ENCODE results near the gene MINAR1.
"Not testable (repeated sequence)": the region's sequence is repeated elsewhere in the genome, so short reads cannot be mapped to it uniquely, and the experiment has no call there.

Gene MINAR1, protein sequence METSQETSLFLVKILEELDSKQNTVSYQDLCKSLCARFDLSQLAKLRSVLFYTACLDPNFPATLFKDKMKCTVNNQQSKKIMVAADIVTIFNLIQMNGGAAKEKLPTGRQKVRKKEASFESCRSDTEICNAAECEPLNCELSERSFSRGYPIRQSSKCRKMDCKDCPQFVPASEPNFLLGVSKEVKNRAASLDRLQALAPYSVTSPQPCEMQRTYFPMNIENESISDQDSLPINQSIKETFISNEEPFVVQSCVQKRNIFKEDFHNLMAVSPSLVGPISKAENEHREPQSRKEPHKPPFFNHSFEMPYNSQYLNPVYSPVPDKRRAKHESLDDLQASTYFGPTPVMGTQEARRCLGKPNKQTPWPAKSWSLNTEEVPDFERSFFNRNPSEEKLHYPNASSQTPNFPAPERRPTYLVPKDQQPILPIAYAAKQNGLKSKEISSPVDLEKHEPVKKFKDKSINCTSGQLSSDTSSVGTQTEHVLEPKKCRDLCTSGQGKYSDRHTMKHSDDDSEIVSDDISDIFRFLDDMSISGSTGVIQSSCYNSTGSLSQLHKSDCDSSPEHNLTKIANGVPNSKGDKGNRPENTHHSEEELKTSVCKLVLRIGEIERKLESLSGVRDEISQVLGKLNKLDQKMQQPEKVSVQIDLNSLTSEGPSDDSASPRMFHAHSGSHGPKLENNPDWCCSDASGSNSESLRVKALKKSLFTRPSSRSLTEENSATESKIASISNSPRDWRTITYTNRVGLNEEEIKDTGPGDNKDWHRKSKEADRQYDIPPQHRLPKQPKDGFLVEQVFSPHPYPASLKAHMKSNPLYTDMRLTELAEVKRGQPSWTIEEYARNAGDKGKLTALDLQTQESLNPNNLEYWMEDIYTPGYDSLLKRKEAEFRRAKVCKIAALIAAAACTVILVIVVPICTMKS

DNA sequence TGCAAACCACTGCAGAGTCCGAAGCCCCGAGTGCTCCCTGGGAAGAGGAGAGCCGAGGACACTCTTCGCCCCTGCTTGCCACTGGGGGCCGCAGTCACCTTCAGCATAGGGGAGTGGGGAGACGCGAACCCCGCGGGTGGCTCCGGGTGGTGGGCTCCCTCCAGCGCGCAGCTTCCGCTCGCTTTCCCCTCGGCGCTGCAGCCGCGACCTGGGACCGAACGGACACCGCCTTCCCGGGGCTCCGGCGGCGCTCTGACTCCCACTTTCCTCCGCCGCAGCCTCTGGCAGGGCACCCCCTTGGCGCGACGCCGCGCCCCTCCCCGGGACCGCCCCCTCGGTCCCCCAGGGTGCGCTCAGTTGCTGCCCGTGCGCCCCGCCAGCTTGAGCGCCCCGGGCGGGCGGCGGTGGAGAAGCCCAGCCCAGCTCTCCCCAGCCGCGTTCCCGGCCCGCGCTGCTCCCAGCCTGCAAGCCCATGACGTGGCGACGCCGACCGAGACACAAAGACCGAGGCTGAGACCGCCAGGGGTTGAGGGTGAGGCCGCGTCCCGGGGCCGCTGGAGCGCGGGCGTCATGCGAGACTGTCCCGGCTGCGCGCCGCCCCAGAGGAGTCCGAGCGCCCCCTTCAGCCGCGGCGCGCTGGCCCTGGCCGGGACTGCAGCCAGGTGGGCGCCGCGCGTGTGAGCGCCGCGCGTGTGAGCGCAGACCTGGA, at the start of gene MINAR1:
Gene MINAR1 (plus strand): TSS at position 701 of the 709 bp plus-strand sequence. CDS start 23,812 bp downstream, outside the sequence.
- peak in 2 of 4 experiments; percentile 5 to 20 for DNase-seq (ENCODE audit: low read depth in 4 of 4, low spot score in 1 of 4)

GRCh38 chr15:79394231-79394630, 37.9 kb upstream of the MINAR1 start:
- no peak for DNase-seq (ENCODE audit: low read depth in 4 of 4, low spot score in 1 of 4)

DNA sequence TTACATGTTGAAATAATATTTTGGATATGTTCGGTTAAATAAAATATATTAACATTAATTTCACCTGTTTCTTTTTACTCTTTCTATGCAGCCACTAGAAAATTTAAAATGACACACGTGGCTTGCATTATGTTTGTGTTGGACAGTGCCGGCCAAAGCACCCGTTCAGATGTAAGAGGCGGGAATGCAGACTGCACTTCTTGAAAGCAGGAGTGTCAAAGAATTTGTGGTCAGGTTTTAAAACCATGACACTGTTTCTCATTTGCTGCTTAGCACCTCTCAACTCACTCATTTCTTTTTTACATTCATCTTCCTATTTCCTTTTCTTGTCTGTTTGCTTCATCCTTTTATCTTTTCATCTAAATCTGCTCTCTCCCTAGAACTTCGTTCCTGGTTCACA, 35.3 kb upstream of the MINAR1 start:
- no peak for DNase-seq (ENCODE audit: low read depth in 4 of 4, low spot score in 1 of 4)

- DNase-seq (ENCODE audit: low read depth in 4 of 4, low spot score in 1 of 4) = no peak
Observed at GRCh38 chr15:79397269-79397910, 34.7 kb upstream of the MINAR1 start.

GRCh38 chr15:79399606-79400005, 32.5 kb upstream of the MINAR1 start:
- no peak for DNase-seq (ENCODE audit: low read depth in 4 of 4, low spot score in 1 of 4)

DNA sequence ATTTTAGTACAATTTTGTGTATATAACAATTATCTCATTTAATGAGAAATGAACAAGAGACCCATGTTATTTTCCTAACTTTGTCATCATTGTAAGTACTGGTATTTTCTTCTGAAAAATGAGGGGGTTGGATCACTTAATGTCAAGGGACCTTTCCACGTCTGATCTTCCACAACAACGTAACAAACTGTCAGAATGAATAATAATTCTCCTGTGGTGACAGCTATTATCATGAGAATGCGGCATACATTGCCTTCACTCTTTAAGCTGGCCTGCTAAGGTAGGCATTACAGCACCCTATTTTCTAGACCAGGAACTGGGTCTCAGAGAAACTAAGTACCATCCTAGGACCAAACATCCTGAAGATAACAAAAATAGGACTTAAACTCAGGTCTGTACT, 31.5 kb upstream of the MINAR1 start:
- no peak for DNase-seq (ENCODE audit: low read depth in 4 of 4, low spot score in 1 of 4)

GRCh38 chr15:79401301-79401700, 30.8 kb upstream of the MINAR1 start:
- DNase-seq (ENCODE audit: low read depth in 4 of 4, low spot score in 1 of 4) = no peak

DNA sequence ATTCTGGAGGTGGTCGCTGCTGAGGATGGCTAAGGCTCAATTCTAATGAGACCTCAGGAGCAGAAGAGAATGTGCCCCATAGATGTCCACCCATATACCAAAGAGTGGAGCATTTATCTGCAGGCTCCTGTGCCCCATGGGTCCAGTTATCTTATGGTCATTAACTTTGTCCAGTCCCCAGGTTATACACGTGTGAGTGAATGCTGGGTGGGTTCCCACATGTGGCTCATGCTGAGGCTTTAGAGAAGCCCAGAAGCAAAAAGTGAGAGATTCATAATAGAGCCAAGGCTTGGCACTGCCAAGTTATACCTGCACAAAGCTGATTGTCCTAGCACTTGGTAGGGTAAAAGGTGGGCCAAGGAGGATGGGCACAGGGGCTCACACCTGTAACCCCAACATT, 30.0 kb upstream of the MINAR1 start:
- DNase-seq (ENCODE audit: low read depth in 4 of 4, low spot score in 1 of 4) = no peak

DNA sequence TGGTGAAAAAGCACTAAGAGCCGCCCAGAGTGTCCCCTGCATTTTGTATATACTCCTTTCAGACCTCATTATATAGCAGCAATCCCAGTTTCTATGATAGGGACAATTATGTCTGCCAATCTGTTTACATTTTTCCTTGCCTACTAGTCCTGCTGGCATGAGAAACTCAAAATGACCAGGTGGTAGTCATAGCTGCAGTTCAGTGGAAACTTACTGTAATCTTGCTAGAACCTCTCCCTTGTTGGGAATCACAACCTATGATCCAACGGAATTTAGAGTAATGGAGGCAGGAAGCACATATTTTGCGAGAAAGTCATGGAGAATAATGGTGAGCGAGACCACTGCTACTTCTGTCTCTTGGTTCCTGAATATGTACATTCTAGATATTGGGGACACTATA, 28.6 kb upstream of the MINAR1 start:
- DNase-seq (ENCODE audit: low read depth in 4 of 4, low spot score in 1 of 4) = no peak

GRCh38 chr15:79406210-79406609, 25.9 kb upstream of the MINAR1 start:
- no peak for DNase-seq (ENCODE audit: low read depth in 4 of 4, low spot score in 1 of 4)

- DNase-seq (ENCODE audit: low read depth in 4 of 4, low spot score in 1 of 4) = no peak
Observed at GRCh38 chr15:79408041-79408440, 24.1 kb upstream of the MINAR1 start.

DNA sequence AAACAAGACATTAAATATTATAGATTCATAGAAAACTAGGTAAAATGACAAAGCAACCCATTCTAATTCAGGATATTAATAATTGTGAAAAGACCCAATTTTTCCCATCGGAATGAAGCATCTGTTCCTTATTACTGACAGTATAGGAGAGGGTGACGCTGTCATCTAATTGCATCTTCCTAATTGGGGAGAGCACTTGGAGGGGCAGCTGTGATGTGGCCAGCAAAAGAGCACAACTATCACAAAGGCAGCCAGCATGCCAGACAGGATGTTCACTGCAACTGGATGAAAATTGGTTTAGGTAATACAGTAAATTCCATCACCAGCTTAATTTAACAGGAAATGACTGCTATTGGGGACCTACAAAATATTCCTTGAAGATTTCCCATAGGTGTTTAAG, 21.9 kb upstream of the MINAR1 start:
- DNase-seq (ENCODE audit: low read depth in 4 of 4, low spot score in 1 of 4) = no peak

DNA sequence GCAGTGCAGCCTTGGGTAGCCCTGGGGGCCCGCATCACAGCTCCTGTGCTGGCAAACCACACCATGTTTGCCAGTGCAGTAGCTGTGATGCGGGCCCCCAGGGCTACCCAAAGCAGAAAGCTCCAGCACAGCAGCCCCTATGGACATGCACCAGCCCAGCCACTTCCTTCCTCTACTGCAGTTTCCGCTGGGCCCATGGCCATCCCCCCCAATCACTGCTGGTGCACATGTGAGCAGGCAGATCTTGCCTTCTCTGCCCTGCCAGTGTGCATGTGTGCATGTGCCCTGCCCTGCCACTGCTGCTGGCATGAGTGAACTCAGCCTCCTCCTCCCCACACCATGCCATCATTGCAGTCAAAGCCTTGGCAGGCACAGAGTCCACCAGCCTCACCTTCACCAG, 20.1 kb upstream of the MINAR1 start:
- DNase-seq (ENCODE audit: low read depth in 4 of 4, low spot score in 1 of 4) = no peak

DNA sequence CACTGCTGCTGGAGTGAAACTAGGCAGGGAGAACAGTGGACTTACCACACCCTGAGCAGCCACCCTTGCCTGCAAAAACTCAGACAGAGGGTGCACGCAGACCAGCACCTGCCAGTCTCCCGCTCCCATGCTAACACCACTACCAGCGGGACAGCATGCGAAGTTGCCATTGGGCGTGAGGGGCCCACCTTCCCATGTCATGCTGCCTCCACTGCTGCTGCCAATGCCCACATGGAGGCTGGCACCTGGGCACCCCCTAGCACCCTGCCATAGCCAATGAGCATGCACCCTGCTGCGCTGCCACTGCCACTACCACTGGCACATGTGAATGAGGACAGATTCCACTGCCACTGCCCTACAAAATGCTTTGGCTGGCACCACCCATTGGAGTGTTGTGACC, 19.7 kb upstream of the MINAR1 start:
- no peak for DNase-seq (ENCODE audit: low read depth in 4 of 4, low spot score in 1 of 4)

- no peak for DNase-seq (ENCODE audit: low read depth in 4 of 4, low spot score in 1 of 4)
Observed at GRCh38 chr15:79416876-79417275, 15.3 kb upstream of the MINAR1 start.

- no peak for DNase-seq (ENCODE audit: low read depth in 4 of 4, low spot score in 1 of 4)
Observed at GRCh38 chr15:79418693-79419279, 13.3 kb upstream of the MINAR1 start.

GRCh38 chr15:79425591-79426295, 6.4 kb upstream of the MINAR1 start:
- DNase-seq (ENCODE audit: low read depth in 4 of 4, low spot score in 1 of 4) = no peak

- DNase-seq (ENCODE audit: low read depth in 4 of 4, low spot score in 1 of 4) = not testable (repeated sequence)
Observed at GRCh38 chr15:79426899-79427298, 5.2 kb upstream of the MINAR1 start.

DNA sequence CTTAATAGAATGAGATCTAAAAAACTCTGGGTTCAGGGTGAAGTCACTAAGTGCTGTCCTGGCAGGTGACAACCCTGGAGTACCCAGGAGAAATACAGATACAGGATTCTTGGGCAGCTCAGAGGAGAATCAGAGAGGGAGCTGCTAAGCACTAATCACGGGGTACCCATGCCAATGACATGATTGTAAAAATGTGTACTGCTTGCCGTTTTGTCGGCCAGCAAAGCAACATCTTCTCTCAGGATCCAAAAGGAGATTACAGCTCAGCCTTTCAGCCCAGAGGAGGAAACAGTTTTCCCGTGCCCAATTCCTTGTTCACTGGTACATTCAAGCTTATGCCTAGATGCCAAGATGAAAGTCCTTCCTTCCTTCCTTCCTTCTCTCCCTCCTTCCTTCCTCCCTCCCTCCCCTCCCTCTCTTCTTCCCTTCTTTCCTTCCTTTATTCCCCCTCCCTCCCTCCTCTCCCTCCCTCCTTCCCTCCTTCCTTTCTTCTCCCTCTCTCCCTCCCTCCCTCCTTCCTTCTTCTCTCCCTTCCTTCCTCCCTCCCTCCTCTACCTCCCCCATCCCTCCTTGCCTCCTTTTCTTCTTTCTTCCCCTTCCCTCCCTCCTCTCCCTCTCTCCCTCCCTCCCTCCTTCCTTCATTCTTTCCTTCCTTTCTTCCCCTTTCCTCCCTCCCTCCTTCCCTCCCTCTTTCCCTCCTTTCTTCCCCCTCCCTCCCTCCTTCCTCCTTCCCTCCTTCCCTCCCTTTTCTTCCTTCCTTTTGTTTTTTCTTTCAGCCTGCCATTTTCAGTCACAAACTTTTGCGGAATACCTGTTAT, 4.1 kb upstream of the MINAR1 start:
- no peak for DNase-seq (ENCODE audit: low read depth in 4 of 4, low spot score in 1 of 4)

Measured in stimulated activated CD4-positive, alpha-beta T cell treated with anti-CD3 and anti-CD28 coated beads, Interleukin-1b, Interleukin-23, amount 100 ng/mL, for 24 hours (primary cell).